Panc1 (cell line): Measurements from ENCODE around the gene SYT1.

Source experiments
- CTCF ChIP-seq: fragments of 450-650 bp; IDR thresholded peaks from 2 replicates; pipeline ENCODE4 v1.5.1; 2017; ENCODE audit warnings: mild to moderate bottlenecking
- POLR2AphosphoS5 ChIP-seq: IDR thresholded peaks from 2 replicates; pipeline ENCODE4 v1.6.1; 2012; ENCODE audit warnings: mild to moderate bottlenecking, low read depth, low read length, moderate library complexity
- REST ChIP-seq, 2 experiments: IDR thresholded peaks; 2 replicates each; pipeline ENCODE4 v1.6.1; 2011 to 2012; ENCODE audit warnings: low read depth in 2 of 2, control low read depth in 1 of 2, low read length in 1 of 2, mild to moderate bottlenecking in 1 of 2, moderate library complexity in 1 of 2; ENCODE audit not compliant: insufficient read depth in 1 of 2
- SIN3A ChIP-seq: IDR thresholded peaks from 2 replicates; pipeline ENCODE4 v1.6.1; 2012; ENCODE audit warnings: low read depth, mild to moderate bottlenecking, low read length, moderate library complexity, borderline replicate concordance; ENCODE audit not compliant: insufficient read depth
- TCF7L2 ChIP-seq: IDR thresholded peaks from 2 replicates; pipeline ENCODE4 v1.6.1; 2011; ENCODE audit warnings: mild to moderate bottlenecking, low read depth, low read length, inconsistent platforms

- TF ChIP-seq SIN3A = no peak
- no peak for TF ChIP-seq CTCF
- TF ChIP-seq REST (IDR thresholded peaks at IDR 0.05; ENCODE audit: insufficient read depth in 1 of 2, low read depth in 2 of 2, low read length in 1 of 2) = no peak
- no peak for TF ChIP-seq POLR2AphosphoS5
- no peak for TF ChIP-seq TCF7L2
Measured at GRCh38 chr12:78964521-78964920, 99.9 kb downstream of the SYT1 start.
